OCI-LY7 (cell line): ENCODE data around the gene FOXP1.

Experiments used
- CTCF ChIP-seq: fragments of 200-600 bp; sonication (generic); conservative IDR thresholded peaks from 2 replicates; pipeline ENCODE4 v1.5.1; 2014; ENCODE audit warnings: mild to moderate bottlenecking, antibody characterized with exemption, low read length, moderate library complexity, mixed read lengths
- EZH2phosphoT487 ChIP-seq: fragments of 200-600 bp; sonication (generic); IDR thresholded peaks from 2 replicates; pipeline ENCODE4 v1.6.1; 2018; ENCODE audit warnings: low read depth, borderline replicate concordance, mild to moderate bottlenecking, mixed run types, antibody characterized with exemption, low read length, moderate library complexity, mixed read lengths

- no peak for TF ChIP-seq CTCF
- TF ChIP-seq EZH2phosphoT487 = no peak
Measured at GRCh38 chr3:71095511-71096291, 487.8 kb downstream of the FOXP1 start.
